Gastrocnemius medialis (tissue), 4 donors: Measurements from ENCODE around the gene FCN2. TPM values are rescaled to one million over a fixed set of nuclear protein-coding genes. Genes with fewer than 3 reads are reported as not detected.
"Not testable (repeated sequence)": the region's sequence is repeated elsewhere in the genome, so short reads cannot be mapped to it uniquely, and the experiment has no call there.

Experiments used
- ATAC-seq, 2 donors: fragments of 150-250 bp; one replicate each; pipeline ENCODE4 v1.9.1; 2016
- DNase-seq, 2 donors: peaks; one replicate each; pipeline ENCODE4 v3.0.0-alpha.2; 2019
- H3K27ac ChIP-seq, 4 donors: fragments of 200-600 bp; sonication (generic); 1 replicate in 1 of 4; 2 replicates in 3 of 4; pipeline ENCODE4 v1.5.1; 2016 to 2018; ENCODE audit warnings: mild to moderate bottlenecking in 2 of 4, moderate library complexity in 1 of 4
- H3K27me3 ChIP-seq, 3 donors: fragments of 200-600 bp; sonication (generic) in 2 of 3; 1 replicate in 1 of 3; 2 replicates in 2 of 3; pipeline versions ENCODE4 v1.5.1 to v1.6.0; 2016 to 2019; ENCODE audit warnings: mild to moderate bottlenecking in 1 of 3, moderate library complexity in 1 of 3
- H3K36me3 ChIP-seq, 2 donors: fragments of 200-600 bp; sonication (generic) in 1 of 2; one replicate each; pipeline ENCODE4 v1.5.1; 2017 to 2018
- H3K4me1 ChIP-seq, 2 donors: fragments of 200-600 bp; sonication (generic) in 1 of 2; one replicate each; pipeline ENCODE4 v1.5.1; 2016 to 2017; ENCODE audit warnings: mild to moderate bottlenecking in 2 of 2
- H3K4me3 ChIP-seq, 4 donors: fragments of 200-600 bp; sonication (generic) in 3 of 4; 1 replicate in 1 of 4; 2 replicates in 3 of 4; pipeline ENCODE4 v1.5.1; 2016 to 2019; ENCODE audit warnings: mild to moderate bottlenecking in 2 of 4
- H3K9me3 ChIP-seq, 3 donors: fragments of 200-600 bp; sonication (generic) in 2 of 3; 1 replicate in 1 of 3; 2 replicates in 2 of 3; pipeline ENCODE4 v1.5.1; 2016 to 2019
- POLR2A ChIP-seq, 2 donors: fragments of 450-650 bp; IDR thresholded peaks; one replicate each; pipeline ENCODE4 v1.6.1; 2017; ENCODE audit warnings: antibody characterized with exemption in 2 of 2, mild to moderate bottlenecking in 2 of 2, moderate library complexity in 2 of 2
- in situ Hi-C, 4 donors: fragments of 200-750 bp; cut with MboI; loops; one replicate each; pipeline versions ENCODE4 v1.15.0 to v1.8.0; 2017; ENCODE audit warnings: low sequenced_read_pairs in 4 of 4
- intact Hi-C: fragments of 100-400 bp; cut with DNase I; formaldehyde crosslinking; loops from one replicate; pipeline ENCODE4 v1.15.1; 2023; ENCODE audit warnings: low total_unique reads
- total RNA-seq, 4 donors: library from RNA; depleted of rRNA; stranded (reverse); fragments of >200 nt; gene quantifications; one replicate each; pipeline versions ENCODE4 v1.1.0 to v1.2.3, GENCODE V29; 2016
- TF ChIP-seq, protein P1 (sequence below), 5 experiments: fragments of 450-650 bp in 3 of 5; fragments of 200-600 bp in 2 of 5; sonication (generic) in 2 of 5; IDR thresholded peaks in 4 of 5; conservative IDR thresholded peaks in 1 of 5; 1 replicate in 4 of 5; 2 replicates in 1 of 5; pipeline ENCODE4 v1.5.1; 2016 to 2019; ENCODE audit warnings: antibody characterized with exemption in 5 of 5, mild to moderate bottlenecking in 3 of 5, moderate library complexity in 3 of 5

Gene FCN2
- total RNA-seq, 4 donors from 2014 or later: not detected

DNA sequence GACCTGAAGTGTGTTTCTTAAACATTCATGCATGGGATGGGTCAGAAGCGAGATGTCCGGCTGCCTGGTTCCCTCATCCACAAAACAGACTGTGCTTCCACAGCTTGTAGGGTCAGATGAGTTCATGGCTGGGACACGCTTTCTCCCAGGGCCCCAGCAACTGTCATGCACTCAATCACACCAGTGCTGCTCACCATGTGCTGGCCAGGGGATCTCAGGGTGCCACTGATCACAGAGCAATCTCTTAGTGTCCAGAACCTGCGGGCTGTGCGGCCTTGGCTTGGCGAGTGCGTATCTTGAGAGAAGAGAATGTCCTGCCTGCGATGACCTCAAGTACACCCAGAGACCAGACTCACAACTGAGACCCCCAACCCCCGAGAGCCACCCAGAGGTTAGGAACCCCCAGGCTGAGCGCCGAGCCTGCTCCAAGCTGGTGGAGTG, 26.0 kb upstream of the FCN2 start:
- Histone ChIP-seq H3K36me3 (no peaks in the 10 kb centered on the region), H3K9me3 (no peaks in the 10 kb centered on the region), H3K27me3 (peaks cover 0 to 8% (median 0%) of the 10 kb centered on the region in 3 donors), H3K4me3 (no peak overlapping the region), H3K4me1 (no peaks in the 10 kb centered on the region), H3K27ac (no peak overlapping the region)
- intact Hi-C loops (no loop called here), in situ Hi-C loops (no loop called here)
- DNase-seq: no peak
- no peak for TF ChIP-seq POLR2A (IDR thresholded peaks at IDR 0.05)
- TF ChIP-seq, protein P1, sequence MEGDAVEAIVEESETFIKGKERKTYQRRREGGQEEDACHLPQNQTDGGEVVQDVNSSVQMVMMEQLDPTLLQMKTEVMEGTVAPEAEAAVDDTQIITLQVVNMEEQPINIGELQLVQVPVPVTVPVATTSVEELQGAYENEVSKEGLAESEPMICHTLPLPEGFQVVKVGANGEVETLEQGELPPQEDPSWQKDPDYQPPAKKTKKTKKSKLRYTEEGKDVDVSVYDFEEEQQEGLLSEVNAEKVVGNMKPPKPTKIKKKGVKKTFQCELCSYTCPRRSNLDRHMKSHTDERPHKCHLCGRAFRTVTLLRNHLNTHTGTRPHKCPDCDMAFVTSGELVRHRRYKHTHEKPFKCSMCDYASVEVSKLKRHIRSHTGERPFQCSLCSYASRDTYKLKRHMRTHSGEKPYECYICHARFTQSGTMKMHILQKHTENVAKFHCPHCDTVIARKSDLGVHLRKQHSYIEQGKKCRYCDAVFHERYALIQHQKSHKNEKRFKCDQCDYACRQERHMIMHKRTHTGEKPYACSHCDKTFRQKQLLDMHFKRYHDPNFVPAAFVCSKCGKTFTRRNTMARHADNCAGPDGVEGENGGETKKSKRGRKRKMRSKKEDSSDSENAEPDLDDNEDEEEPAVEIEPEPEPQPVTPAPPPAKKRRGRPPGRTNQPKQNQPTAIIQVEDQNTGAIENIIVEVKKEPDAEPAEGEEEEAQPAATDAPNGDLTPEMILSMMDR (IDR thresholded peaks at IDR 0.05 in 4 of 5, conservative IDR thresholded peaks at IDR 0.05 in 1 of 5): no peak
- no peak for ATAC-seq

DNA sequence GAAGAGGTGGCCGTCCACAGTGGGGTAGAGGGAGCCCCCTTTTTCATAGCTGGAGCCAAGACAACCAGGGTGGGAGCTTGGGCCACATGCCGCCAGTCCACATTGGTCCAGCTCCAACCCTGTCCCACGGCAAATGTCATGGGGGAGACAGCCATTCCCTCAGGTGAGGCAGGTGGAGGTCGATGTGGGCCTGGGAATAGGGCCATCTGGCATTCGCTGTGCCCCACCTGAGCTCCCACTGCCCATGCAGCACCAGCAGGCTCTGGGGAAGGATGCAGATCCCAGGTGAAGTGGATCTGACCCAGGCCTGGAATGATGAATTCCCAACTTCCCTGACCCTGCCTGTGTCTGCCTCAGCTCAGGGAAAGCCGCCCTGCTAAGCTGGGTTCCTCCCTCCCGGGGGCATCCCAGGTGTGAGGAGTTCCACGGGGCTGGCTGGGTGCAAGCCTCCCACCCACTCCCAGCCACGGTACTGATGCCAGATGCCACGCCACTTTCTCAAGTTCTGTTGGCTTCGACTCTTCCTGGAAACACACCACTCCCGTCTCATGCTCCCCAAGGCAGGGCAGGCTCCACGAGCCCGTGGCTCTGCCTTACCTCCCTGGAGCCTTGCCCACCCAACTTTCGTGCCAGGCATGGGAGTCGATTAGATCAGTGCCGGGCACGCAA, 25.2 kb upstream of the FCN2 start:
- DNase-seq (no peak), ATAC-seq (no peak)
- Histone ChIP-seq H3K27me3 (peaks cover 0 to 8% (median 0%) of the 10 kb centered on the region in 3 donors), H3K27ac (no peak overlapping the region), H3K4me1 (no peaks in the 10 kb centered on the region), H3K9me3 (no peaks in the 10 kb centered on the region), H3K36me3 (no peaks in the 10 kb centered on the region), H3K4me3 (no peak overlapping the region)
- in situ Hi-C loops (no loop called here), intact Hi-C loops (no loop called here)
- TF ChIP-seq, protein P1 (IDR thresholded peaks at IDR 0.05 in 4 of 5, conservative IDR thresholded peaks at IDR 0.05 in 1 of 5): no peak
- TF ChIP-seq POLR2A (IDR thresholded peaks at IDR 0.05): no peak

DNA sequence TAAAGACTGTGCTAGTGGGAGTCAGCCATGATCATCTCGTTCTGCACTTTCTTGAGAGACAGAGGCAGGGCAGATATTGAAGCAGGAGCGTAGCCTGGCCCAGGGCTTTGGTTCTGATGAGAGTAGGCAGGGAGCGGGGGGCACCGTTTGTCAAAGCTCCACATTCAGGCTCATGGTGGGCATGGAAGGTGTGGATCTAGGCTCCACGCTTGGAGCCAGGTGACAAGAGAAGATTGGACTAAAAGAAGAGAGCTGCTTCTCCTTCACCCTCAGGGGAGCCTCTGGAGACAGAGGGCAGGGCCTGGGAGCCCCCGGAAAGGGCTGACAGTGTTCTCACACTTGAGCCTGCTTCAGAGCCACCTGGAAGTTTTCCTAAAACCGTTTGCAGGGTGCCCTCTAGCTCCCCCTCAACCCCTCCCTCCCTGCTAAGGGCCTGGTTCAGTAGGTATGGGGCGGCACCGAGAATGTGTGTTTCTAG, 24.7 kb upstream of the FCN2 start:
- DNase-seq (no peak), ATAC-seq (no peak)
- Histone ChIP-seq H3K4me3 (no peak overlapping the region), H3K4me1 (no peaks in the 10 kb centered on the region), H3K36me3 (no peaks in the 10 kb centered on the region), H3K27ac (no peak overlapping the region), H3K9me3 (no peaks in the 10 kb centered on the region), H3K27me3 (peaks cover 0 to 8% (median 0%) of the 10 kb centered on the region in 3 donors)
- in situ Hi-C loops: no loop called here
- TF ChIP-seq POLR2A (IDR thresholded peaks at IDR 0.05): no peak
- TF ChIP-seq, protein P1 (IDR thresholded peaks at IDR 0.05 in 4 of 5, conservative IDR thresholded peaks at IDR 0.05 in 1 of 5): no peak
- intact Hi-C loops: no loop called here

DNA sequence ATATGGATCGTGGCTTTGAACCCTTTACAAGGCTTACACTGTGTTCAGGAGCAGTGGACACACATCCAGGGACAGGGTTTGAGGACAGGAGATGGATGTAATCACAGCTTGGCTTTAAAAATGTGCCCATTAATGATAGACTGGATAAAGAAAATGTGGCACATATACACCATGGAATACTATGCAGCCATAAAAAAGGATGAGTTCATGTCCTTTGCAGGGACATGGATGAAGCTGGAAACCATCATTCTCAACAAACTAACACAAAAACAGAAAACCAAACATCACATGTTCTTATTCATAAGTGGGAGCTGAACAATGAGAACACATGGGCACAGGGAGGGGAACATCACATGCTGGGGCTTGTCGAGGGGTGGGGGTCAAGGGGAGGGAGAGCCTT, 23.2 kb upstream of the FCN2 start:
- intact Hi-C loops, ATAC-seq, H3K4me1 ChIP-seq, H3K27ac ChIP-seq, in situ Hi-C loops, H3K36me3 ChIP-seq, DNase-seq, H3K4me3 ChIP-seq, H3K9me3 ChIP-seq: not testable (repeated sequence)
- peaks cover 0 to 10% (median 0%) of the 10 kb centered on the region in 3 donors for H3K27me3 ChIP-seq

DNA sequence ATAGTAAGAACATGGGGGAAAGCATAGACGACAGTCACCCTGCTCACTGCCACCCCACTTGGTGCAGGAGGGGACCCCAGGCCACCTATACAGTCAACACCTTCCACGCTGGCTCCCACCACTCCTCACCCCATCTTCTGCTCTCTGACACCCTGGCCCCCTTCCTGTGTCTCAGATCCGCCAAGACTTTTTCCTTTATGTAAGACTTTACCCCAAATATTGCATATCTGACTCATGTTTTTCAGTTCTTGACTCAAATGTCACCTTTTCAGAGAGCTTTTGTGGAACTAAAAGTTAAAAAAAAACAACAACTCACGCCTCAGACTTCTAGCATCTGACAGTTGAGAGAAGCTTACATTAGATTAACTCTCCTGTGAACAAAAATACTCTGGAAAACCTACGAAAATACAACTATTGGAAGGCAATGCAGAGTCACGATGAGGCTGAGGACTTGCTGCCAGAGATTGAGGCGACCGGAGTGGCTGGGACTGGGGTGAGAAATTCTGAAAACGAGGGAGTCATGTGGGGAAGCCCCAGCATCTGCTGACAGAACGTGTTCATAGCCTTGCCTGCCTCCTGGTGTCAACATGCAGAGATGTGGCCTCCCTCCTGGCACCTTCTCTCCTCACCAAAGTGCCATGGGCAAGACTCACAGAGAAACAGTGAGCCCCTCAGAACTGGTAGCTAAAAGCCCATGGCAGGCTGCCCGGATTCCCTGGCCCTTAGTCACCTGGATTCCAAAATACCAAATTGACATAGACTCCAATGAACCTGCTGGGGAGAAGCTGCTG, 22.4 kb upstream of the FCN2 start:
- Histone ChIP-seq H3K9me3 (no peaks in the 10 kb centered on the region), H3K4me1 (no peaks in the 10 kb centered on the region), H3K27me3 (peaks cover 0 to 10% (median 0%) of the 10 kb centered on the region in 3 donors), H3K27ac (no peak overlapping the region), H3K36me3 (no peaks in the 10 kb centered on the region), H3K4me3 (no peak overlapping the region)
- DNase-seq: no peak
- intact Hi-C loops (no loop called here), in situ Hi-C loops (no loop called here)
- no peak for TF ChIP-seq POLR2A (IDR thresholded peaks at IDR 0.05)
- ATAC-seq: no peak
